ENCODE results near the gene GCNT2.

DNA sequence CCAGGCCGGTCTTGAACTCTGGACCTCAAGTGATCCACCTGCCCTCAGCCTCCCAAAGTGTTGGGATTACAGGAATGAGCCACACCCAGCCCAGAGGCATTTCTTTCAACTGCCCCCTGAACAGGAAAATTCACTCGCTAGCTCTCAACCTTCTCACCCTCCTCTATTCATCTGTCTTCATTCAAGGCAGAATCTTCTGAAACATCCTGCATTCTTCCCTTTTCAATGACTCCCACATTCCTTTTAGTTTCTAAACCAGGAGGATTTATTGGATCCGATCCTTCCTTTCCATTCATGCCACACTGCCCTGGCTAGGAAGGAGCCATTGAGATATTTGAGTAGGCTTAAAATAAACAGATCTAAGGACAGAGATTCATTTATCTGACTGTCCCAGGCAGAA lies 120.4 kb downstream of the GCNT2 start:
- TF ChIP-seq, protein P1, sequence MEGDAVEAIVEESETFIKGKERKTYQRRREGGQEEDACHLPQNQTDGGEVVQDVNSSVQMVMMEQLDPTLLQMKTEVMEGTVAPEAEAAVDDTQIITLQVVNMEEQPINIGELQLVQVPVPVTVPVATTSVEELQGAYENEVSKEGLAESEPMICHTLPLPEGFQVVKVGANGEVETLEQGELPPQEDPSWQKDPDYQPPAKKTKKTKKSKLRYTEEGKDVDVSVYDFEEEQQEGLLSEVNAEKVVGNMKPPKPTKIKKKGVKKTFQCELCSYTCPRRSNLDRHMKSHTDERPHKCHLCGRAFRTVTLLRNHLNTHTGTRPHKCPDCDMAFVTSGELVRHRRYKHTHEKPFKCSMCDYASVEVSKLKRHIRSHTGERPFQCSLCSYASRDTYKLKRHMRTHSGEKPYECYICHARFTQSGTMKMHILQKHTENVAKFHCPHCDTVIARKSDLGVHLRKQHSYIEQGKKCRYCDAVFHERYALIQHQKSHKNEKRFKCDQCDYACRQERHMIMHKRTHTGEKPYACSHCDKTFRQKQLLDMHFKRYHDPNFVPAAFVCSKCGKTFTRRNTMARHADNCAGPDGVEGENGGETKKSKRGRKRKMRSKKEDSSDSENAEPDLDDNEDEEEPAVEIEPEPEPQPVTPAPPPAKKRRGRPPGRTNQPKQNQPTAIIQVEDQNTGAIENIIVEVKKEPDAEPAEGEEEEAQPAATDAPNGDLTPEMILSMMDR (IDR thresholded peaks at IDR 0.05; ENCODE audit: low read depth, low read length), result no peak
- TF ChIP-seq POLR2A (IDR thresholded peaks at IDR 0.05; ENCODE audit: extremely low read depth, insufficient read length), result no peak
